GM12891 (cell line): Measurements from ENCODE around the gene CTNNA3.
A peak's percentile ranks its signal among the peaks of the same experiment; 100 is the strongest.

Experiments
- DNase-seq: peaks from one replicate; pipeline ENCODE4 v3.0.0; 2011; ENCODE audit warnings: low spot score; ENCODE audit not compliant: insufficient read length
- FAIRE-seq: peaks from 2 replicates; lab custom pipeline; 2011; peaks lifted over from hg19 to GRCh38; lab: Jason Lieb, UNC
- PAX5 ChIP-seq: IDR thresholded peaks from 2 replicates; pipeline ENCODE4 v1.6.1; 2011; ENCODE audit warnings: low read length, moderate library complexity, mild to moderate bottlenecking; ENCODE audit not compliant: insufficient read depth, severe bottlenecking
- POLR2A ChIP-seq: IDR thresholded peaks from 2 replicates; pipeline ENCODE4 v1.6.1; 2011; ENCODE audit warnings: low read depth, low read length, control low read depth
- POLR2AphosphoS5 ChIP-seq: IDR thresholded peaks from 2 replicates; pipeline ENCODE4 v1.6.1; 2011; ENCODE audit warnings: low read depth, low read length, control low read depth
- POU2F2 ChIP-seq: IDR thresholded peaks from 2 replicates; pipeline ENCODE4 v1.6.1; 2011; ENCODE audit warnings: low read depth, mild to moderate bottlenecking, control low read depth, low read length, moderate library complexity
- SPI1 ChIP-seq: IDR thresholded peaks from 2 replicates; pipeline ENCODE4 v1.6.1; 2011; ENCODE audit warnings: low read depth, low read length, control low read depth
- TAF1 ChIP-seq: IDR thresholded peaks from 2 replicates; pipeline ENCODE4 v1.6.1; 2011; ENCODE audit warnings: low read depth, low read length, control low read depth

CTNNA3 gene

GRCh38 chr10:66192162-66192831 is 1503.7 kb downstream of the CTNNA3 start:
- DNase-seq (no peak), FAIRE-seq (no peak)
- TF ChIP-seq PAX5 (no peak), POLR2AphosphoS5 (no peak), POU2F2 (no peak), POLR2A (no peak), TAF1 (no peak), SPI1 (no peak)

GRCh38 chr10:66190413-66190812 is 1505.6 kb downstream of the CTNNA3 start:
- FAIRE-seq (no peak), DNase-seq (no peak)
- no peak for TF ChIP-seq SPI1
- TF ChIP-seq POU2F2 = no peak
- TF ChIP-seq PAX5 = no peak
- no peak for TF ChIP-seq POLR2AphosphoS5
- no peak for TF ChIP-seq POLR2A
- TF ChIP-seq TAF1 = no peak

- FAIRE-seq = no peak
- TF ChIP-seq POU2F2 = no peak
- TF ChIP-seq SPI1 = no peak; the same call in 1 of the 2 replicates
- no peak for TF ChIP-seq TAF1
- TF ChIP-seq PAX5 = no peak
- no peak for TF ChIP-seq POLR2A
- no peak for TF ChIP-seq POLR2AphosphoS5
- DNase-seq = no peak
Observed at GRCh38 chr10:66189271-66189670, 1506.7 kb downstream of the CTNNA3 start.

GRCh38 chr10:66187053-66187733 is 1508.8 kb downstream of the CTNNA3 start:
- no peak for TF ChIP-seq POU2F2
- TF ChIP-seq TAF1 = no peak
- no peak for TF ChIP-seq POLR2A
- no peak for TF ChIP-seq POLR2AphosphoS5
- TF ChIP-seq SPI1 = no peak
- no peak for TF ChIP-seq PAX5
- FAIRE-seq = no peak
- no peak for DNase-seq

- FAIRE-seq (no peak), DNase-seq (no peak)
- no peak for TF ChIP-seq POU2F2
Observed at GRCh38 chr10:66183028-66183427, 1513.0 kb downstream of the CTNNA3 start.

GRCh38 chr10:66180581-66181318 is 1515.2 kb downstream of the CTNNA3 start:
- peak; percentile 17 for DNase-seq
- no peak for TF ChIP-seq PAX5
- peak; percentile 56 for FAIRE-seq

GRCh38 chr10:66180021-66180420 is 1516.0 kb downstream of the CTNNA3 start:
- no peak for TF ChIP-seq PAX5
- TF ChIP-seq TAF1 = no peak
- no peak for TF ChIP-seq POLR2AphosphoS5
- no peak for TF ChIP-seq POLR2A
- no peak for TF ChIP-seq SPI1
- no peak for TF ChIP-seq POU2F2
- DNase-seq = no peak
- no peak for FAIRE-seq

GRCh38 chr10:66176772-66177171 is 1519.2 kb downstream of the CTNNA3 start:
- DNase-seq = no peak
- TF ChIP-seq PAX5 (no peak), POLR2AphosphoS5 (no peak), POU2F2 (no peak), POLR2A (no peak), TAF1 (no peak), SPI1 (no peak)
- no peak for FAIRE-seq

GRCh38 chr10:66167816-66168215 is 1528.2 kb downstream of the CTNNA3 start:
- TF ChIP-seq PAX5 (no peak), POU2F2 (no peak), POLR2A (no peak), TAF1 (no peak), SPI1 (no peak)

More at GRCh38 chr10:66167816-66168215, 1528.2 kb downstream of the CTNNA3 start:
- DNase-seq = no peak
- no peak for FAIRE-seq
